GM21619 (cell line): ENCODE data around the gene LTC4S.
"Not testable (repeated sequence)": the region's sequence is repeated elsewhere in the genome, so short reads cannot be mapped to it uniquely, and the experiment has no call there.

Source experiments
- ATAC-seq: cut with Tn5 transposase; IDR thresholded peaks from one replicate; pipeline ENCODE4 v1.9.1; 2021; ENCODE audit not compliant: unreplicated experiment

LTC4S gene

DNA sequence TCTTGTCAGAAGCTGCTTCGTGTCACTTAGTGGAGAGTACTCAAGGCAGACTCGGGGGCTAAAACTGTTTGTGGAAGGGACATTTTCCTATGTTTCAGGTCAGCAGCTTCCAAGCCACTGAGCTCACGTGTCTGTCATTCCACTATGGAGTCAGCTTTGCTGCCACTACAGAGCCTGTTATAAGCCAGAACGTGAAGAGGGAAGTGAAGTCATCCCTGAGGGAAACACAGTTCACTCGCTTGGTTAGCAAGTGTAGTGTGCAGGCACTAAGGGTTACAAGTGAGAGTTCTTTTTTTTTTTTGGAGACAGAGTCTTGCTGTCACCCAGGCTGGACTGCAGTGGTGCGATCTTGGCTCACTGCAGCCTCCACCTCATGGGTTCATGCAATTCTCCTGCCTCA lies 24.5 kb upstream of the LTC4S start:
- ATAC-seq, result no peak

DNA sequence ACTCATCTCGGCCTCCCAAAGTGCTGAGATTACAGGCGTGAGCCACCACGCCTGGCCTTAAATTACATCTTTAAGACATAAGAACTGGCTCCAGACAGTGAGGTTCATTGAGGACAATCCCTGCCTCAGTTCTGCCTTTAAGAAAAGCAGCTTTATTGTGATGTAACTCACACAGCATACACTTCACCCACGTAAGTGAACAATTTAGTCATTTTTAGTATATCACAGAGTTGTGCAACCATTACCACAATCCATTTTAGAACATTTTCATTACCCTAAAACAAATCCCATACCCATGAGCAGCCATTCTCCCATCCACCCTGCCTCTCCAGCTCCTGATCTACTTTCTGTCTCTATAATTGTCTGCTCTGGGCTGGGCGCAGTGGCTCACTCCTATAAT lies 24.0 kb upstream of the LTC4S start:
- ATAC-seq, result no peak

DNA sequence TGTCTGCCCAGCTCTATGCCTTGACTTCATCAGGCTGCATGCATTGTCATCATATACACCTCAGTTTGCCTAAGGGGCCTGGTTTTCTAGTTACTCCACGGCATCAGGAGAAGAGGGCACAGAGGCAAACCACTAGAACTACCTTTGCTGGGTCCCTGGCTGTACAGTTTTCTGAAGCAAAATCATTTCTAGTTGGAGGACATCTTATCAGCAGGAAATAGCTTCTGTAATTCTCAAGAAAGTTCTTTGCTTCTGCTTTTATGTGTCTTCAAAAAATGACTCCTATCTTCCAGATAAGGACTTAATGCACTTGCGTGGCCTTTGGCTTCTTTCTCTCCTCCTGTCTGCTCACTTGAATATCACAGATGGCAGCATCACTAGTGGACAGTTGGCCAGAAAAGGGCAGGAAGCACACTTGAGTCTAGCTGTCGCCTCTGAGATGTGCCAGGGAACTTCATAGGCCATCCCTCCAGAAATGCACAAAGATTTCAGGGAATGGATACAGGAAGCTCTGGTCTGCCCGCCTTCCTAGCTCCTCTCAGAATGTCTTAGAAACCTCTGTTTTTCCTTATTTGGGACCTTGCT lies 22.4 kb upstream of the LTC4S start:
- no peak for ATAC-seq

DNA sequence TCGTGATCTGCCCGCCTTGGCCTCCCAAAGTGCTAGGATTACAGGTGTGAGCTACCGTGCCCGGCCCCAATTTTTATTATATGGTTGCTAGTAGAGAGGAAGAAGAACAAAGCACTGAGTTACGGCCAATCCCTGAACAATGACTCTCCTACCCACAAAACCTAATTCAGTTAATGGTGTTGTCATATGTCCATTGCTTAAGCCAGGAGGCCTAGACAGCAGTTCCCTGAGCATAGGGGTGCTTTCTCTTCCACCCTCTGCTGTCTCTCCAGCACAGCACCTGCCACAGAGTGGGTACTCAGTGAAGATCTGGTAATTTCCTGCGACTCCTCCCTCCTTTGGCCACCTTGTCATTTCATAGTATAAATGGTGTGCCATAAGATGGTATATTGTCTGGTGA lies 21.4 kb upstream of the LTC4S start:
- ATAC-seq, result no peak

DNA sequence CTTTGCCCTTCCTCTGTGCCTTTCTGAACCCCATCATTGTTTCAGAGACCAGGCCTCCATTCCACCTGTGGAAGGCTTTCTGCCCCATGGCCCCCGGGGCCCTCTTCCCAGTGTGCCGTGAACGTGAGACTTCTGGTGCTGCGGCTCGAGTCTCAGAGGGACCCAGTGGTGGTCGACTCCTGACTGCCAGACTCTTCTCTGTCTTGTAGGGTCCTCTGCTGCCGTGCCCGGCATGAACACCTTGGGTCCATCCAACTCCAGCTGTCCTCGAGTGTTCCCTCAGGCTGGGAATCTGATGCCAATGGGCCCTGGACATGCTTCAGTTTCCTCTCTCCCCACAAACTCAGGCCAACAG lies 20.1 kb upstream of the LTC4S start:
- ATAC-seq, result no peak

DNA sequence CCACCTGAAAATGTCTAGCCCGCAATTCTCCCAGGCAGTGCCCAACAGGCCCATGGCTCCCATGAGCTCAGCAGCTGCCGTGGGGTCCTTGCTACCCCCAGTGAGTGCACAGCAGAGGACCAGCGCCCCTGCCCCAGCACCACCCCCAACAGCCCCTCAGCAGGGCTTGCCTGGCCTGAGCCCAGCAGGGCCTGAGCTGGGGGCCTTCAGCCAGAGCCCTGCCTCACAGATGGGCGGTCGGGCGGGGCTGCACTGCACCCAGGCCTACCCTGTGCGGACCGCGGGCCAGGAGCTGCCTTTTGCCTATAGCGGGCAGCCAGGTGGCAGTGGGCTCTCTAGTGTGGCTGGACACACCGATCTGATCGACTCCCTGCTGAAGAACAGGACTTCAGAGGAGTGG lies 19.3 kb upstream of the LTC4S start:
- no peak for ATAC-seq

DNA sequence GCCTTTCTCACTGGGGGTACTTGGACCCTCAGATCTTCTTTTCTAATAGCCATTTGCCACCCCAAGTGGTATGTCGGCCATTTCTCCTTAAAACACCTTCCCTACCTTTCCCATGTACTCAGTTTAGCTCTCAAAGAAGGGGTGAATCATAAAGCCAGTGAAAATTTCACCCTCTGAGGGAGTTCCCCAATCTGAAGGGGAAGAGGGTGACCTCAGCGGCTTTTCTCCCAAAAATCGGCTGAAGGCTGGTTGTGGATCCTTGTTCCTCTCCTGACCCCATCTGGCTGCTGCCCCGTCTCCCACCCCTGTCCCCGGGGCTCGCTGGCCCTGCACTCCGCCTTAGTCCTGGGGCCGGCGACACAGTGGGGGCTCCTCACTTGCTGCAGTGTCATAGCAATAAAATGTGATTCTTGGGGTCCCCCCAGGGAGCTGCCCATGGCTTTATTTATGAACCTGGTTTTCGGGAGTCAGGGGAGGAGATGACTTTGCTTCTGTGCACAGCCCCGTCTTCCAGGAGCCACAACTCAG lies 17.3 kb upstream of the LTC4S start:
- no peak for ATAC-seq

DNA sequence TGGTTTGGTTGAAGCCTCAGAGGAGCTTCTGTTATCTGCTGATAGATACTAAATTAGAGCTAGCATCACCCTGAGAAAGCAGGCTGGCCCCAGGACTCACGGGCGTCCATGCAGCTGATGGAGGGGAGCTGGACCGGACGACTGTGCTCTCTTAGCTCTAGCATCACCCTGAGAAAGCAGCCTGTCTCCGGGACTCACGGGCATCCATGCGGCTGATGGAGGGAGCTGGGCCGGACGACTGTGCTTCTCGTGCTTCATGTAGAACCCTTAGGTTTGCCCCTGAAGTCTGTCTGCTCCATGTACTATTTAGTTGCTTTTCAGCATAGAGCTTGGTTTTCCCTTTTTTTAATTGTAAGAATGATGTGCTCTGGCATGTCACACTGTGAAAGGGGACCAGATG lies 16.3 kb upstream of the LTC4S start:
- no peak for ATAC-seq

DNA sequence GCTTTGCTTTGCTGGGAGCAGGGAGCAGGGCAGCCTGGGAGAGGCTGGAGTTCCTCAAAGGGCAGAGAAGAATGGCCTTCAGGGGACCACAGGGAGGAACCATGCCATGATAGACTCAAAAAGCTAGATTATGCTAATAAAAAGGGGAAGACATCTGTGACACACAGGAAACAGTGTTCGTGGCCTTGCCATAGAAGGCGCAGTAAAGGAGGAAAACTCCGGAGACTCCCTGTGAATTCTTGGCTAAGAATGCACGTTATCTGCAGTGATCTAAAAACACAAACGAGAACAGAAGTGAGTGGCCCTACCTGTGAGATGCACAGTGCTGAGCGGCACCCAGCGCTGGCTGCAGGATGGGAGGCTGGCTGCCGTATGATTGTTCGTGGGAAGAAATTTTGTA lies 15.9 kb upstream of the LTC4S start:
- ATAC-seq, result no peak

DNA sequence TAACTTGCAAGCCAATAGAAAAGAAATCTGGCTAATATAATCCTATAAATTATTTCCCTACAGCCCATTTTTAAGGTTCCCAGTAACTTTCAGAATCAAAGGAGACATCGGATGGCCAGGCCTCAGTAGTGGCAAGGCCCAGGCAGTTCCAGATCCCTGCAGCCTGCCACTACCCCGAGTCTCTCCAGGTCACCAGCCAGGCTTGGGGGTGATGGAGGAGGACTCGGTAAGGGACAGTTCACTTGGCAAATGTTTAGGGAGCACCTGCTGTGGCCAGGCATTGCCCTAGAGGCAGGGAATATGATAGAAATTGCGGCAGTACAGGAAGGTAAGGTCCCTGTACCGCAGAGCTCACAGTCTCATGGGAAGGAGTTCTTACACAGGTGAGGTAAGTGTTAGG lies 15.2 kb upstream of the LTC4S start:
- ATAC-seq, result no peak

DNA sequence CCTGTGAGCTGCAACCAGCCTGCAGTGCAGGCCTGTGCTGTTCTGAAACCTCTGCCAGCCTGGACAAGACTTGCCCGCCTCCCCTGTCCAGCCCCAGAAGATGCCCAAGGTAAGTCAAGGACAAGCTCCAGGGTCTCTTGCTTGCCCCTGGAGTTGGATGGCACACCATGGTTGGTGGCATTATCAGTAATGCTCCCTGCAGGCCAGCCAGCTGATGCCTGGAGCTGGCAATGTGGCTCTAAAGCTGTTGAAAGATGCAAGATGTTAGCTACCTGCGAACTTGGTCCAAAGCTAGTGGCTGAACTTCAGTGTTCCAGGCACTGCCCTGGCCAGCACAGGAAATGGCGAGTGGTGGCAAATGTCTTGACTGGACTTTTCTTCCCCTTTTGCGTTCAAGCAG lies 14.0 kb upstream of the LTC4S start:
- no peak for ATAC-seq

DNA sequence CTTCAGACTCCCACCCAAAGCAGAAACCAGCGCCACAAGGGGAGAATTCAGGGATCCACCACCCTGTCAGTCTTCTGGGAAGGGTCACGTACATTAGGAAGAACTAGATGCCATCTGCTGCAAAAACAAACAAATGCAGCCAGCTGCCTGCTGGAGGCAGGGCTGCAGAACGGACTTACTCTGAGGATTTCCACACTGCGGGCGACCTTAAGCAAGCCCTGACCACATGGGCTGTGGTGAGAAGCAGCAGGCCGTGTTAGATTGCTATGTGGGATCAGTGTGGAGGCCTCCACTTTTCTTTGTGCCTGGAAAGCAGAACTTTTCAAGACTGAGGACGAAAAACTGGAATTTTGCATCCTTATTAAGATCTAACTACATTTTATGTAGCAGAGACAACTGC lies 13.4 kb upstream of the LTC4S start:
- ATAC-seq, result no peak

DNA sequence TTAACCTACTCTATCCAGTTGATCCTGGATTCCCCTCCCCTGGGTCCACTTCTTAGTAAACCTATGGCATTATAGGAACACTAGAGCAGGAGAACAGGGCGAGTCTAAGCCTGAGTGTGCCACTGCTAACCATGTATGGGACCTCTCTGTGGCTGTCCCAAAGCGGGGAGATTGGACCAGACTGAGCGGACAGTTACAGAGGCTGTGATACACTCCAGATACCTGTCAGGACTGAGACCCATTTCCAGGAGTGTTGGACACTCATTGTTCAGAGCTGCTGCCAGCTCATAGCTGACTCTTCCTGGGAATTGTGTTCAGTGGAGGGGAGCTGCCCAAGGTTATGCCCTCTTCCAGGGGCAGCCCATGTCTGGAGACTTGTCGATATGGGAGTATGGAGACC lies 11.9 kb upstream of the LTC4S start:
- no peak for ATAC-seq

DNA sequence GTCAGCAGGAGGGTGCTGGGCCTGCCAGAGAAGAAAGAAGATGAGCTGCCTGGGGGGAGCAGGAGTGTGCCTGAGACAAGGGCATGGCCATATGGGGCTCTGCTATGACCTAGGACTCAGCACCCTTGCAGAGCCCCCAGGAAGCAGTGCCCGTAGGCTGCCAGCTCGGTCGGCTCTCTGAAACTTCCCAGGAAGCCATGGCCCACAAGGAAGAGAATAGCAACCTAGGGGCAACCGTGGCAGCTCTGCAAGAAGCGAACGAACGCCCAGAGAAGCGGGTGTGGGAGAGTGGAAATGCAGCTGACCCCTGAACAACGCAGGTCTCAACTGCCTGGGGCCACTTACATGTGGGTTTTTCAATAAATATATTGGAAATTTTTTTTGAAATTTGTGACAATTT lies 10.7 kb upstream of the LTC4S start:
- ATAC-seq, result no peak

DNA sequence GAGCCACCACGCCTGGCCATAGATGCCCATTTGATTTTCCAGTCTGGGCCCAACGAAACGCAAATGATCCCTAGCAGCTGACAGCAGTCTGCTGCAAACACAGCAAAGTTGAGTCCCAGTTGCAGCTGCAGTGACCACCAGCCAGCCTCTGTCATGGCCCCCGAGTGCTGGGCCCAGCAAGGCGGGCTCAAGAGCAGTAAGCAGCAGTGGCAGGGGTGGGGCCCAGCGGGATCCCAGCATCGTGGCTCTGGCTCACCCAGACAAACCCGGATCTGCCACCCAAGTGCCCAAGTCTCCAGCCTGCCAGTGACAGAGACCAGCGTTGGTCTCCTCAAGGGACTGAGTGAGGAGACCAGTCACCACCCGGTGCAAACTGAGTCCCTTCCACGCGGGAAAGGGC lies 6.9 kb upstream of the LTC4S start:
- ATAC-seq, result no peak

DNA sequence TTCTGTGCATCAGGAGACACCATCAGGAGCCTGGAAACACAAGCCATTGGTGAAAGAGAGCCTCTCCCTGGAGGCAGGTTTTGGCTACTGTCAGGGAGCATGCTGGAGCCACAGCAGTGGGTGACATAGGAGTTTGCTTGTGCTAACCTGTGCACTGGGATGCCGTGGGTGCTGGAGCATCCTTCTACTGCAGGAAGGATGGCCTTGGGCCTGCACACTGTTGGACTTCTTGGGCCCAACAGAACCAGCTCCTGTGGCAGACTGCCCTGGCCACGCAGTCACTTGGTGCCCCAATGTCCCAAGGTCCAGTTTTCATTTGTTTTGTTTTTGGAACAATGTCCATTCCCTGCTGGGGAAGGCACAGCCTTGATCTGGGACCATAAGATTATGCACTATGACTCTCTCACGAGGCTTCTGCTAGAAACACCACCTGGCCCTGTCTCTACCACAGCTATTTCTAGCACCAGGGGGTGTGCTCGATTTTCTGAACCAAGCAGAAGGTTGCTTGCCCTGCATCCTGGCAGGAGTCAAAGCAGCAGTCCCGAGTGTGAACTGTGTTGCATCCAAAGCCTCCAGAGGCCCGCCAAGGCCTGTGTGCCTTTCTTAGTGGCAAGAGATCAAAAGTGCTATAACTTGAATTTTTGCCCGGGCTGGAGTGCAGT lies 5.5 kb upstream of the LTC4S start:
- ATAC-seq, result no peak

DNA sequence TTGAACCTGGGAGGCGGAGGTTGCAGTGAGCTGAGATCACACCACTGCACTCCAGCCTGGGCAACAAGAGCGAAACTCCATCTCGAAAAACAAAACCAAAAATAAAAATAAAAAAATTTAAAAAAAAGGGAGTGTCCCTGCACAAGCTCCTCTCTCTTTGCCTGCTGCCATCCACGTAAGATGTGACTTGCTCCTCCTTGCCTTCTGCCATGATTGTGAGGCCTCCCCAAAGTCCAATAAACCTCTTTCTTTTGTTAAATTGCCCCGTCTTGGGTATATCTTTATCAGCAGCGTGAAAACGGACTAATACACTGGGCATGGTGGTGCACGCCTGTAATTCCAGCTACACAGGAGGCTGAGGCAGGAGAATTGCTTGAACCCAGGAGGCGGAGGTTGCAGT lies 4.5 kb upstream of the LTC4S start:
- not testable (repeated sequence) for ATAC-seq

DNA sequence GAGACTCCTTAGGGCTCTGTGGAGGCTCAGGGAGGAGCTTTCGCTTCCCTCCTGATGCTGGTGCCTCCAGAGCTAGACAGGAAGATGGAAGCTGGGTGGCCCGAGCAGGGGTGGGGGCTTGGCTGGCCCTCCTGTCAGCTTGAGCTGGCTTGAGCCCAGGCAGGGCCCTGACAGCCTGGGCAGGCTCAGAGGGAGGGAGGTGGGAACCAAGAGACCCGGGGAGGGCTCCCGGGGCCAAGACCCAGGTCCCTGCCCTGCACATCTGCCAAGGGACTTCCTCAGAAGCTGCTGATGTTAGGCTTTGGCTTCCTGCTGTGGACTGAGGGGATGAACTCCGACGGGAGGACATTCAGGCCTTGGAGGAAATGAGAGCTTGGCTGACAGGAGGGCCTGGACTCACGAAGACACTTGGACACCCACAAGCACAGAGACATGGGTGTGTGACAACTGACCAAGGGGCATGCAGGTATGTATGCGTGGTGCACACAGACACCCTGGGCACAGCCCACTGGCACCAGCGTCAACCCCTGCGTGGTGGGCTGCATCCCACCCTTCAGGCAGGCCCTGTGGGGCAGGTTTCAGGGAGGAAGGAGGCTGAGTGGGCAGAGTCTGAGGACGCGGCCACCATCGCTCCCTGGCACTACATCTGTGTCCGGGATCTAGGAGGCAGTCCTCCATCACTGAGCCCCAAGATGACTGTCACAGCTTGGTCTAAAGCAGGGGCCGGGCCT lies 1.7 kb upstream of the LTC4S start:
- no peak for ATAC-seq

DNA sequence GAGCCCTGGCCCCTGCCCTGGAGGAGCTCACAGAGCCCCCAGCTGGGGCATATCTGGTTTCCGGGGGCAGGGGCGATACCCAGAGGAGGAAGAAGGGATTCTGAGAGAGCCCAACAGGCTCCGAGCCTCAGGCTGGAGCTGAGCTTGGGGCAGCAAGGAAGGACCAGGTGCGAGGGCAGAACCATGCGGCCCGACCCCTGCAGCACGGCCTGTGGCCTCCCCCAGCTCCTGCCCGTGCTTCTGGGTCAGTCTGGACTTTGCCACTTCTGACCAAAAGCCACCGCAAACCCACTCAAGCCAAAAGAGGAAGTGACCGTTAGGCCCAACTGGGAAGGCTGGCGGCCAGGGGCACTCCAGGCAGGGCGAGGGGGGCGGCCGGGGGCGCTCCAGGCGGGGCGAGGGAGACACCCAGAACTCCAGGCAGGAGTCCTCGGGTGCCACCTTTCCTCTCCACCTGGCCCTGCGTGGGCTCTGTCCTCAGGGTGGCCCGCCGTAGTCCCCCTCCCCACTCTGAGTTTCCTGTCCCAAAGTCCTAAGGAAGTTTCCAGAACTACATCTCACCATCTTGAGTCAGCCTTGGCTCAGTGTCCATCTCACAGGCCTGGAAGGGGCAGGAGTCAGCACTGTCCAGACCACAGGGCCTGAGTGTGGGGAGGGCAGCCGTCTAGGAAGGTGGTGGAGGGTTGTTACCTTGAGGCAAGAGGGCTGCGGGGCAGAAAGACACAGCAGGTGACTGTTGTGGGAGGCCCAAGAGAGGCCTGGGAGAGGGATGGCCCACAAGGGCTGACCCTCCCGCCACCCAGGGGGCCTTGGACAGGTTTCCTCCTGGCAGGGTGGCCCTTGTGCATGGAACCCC lies 946 bp upstream of the LTC4S start:
- ATAC-seq, result no peak

DNA sequence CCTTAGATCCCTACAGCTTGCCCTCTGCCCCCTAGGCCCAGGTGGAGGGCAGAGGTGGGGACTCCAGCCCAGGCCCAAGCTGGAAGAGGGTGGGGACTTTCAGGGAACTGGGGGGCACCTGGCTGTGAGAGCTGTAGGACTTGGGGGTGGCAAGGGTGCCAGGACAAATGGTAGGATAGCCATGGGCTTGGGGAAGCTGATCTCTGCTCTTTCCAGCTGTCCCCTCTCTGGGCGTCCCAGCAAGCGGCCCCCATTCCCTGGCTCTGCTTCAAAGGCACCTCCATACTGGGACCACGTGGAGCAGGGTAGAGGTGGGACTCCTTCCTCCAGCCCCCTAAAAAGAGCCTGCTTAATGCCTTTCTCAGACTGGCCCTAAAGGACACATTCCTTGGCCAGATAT lies 385 bp downstream of the LTC4S start:
- ATAC-seq, result no peak

DNA sequence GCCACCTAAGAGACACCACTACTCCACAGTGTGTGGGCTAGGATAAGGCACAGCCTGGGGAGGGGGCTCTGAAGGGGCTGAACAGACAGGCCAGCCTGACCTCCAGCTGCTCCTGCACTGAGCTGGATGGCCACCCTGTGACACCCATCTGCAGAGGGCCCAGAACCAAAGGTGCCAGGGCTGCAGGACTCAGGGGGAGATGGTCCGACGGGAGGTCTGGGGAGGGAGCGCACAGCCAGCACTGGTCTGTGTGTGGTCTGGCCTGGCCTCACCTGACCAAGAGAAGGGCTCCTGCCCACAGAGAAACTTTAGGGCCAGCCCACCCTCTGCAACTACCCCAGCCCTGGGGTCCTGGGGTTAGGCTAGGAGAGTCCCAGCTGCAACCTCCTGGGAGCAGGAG lies 789 bp downstream of the LTC4S start:
- no peak for ATAC-seq
